DMS153 (cell line): ENCODE data around the gene LAPTM5.
"Not testable (repeated sequence)": the region's sequence is repeated elsewhere in the genome, so short reads cannot be mapped to it uniquely, and the experiment has no call there.

Experiments
- DNase-seq: peaks from one replicate; lab custom pipeline; 2025; lab: John Stamatoyannopoulos, UW

The LAPTM5 gene

GRCh38 chr1:30693822-30694221 lies 63.8 kb downstream of the LAPTM5 start:
- no peak for DNase-seq

GRCh38 chr1:30693366-30693765 lies 64.2 kb downstream of the LAPTM5 start:
- no peak for DNase-seq

GRCh38 chr1:30692948-30693301 lies 64.6 kb downstream of the LAPTM5 start:
- no peak for DNase-seq

- DNase-seq: no peak
Measured at GRCh38 chr1:30692201-30692947, 65.2 kb downstream of the LAPTM5 start.

GRCh38 chr1:30691480-30691879 lies 66.1 kb downstream of the LAPTM5 start:
- DNase-seq: no peak

GRCh38 chr1:30689901-30690645 lies 67.5 kb downstream of the LAPTM5 start:
- DNase-seq: no peak

GRCh38 chr1:30688920-30689794 lies 68.4 kb downstream of the LAPTM5 start:
- DNase-seq: no peak

- not testable (repeated sequence) for DNase-seq
Measured at GRCh38 chr1:30688516-30688915, 69.1 kb downstream of the LAPTM5 start.

- no peak for DNase-seq
Measured at GRCh38 chr1:30687886-30688285, 69.7 kb downstream of the LAPTM5 start.

- DNase-seq: no peak
Measured at GRCh38 chr1:30686236-30686935, 71.2 kb downstream of the LAPTM5 start.

GRCh38 chr1:30685796-30686165 lies 71.8 kb downstream of the LAPTM5 start:
- DNase-seq: no peak

GRCh38 chr1:30684881-30685795 lies 72.4 kb downstream of the LAPTM5 start:
- DNase-seq: peak; percentile 87

- DNase-seq: no peak
Measured at GRCh38 chr1:30684259-30684658, 73.3 kb downstream of the LAPTM5 start.

- no peak for DNase-seq
Measured at GRCh38 chr1:30683699-30684098, 73.9 kb downstream of the LAPTM5 start.
